Stimulated activated CD8-positive, alpha-beta memory T cell treated with anti-CD3 and anti-CD28 coated beads, Interleukin-12 subunit alpha, Interleukin-12 subunit beta, amount 100 ng/mL, for 24 hours (primary cell): Measurements from ENCODE around the gene ZNHIT1.
A peak's percentile ranks its signal among the peaks of the same experiment; 100 is the strongest.
"Not testable (repeated sequence)": the region's sequence is repeated elsewhere in the genome, so short reads cannot be mapped to it uniquely, and the experiment has no call there.

Source experiments
- DNase-seq: peaks from one replicate; pipeline ENCODE4 v3.0.0-alpha.2; 2020; ENCODE audit errors: extremely low read depth

The ZNHIT1 gene

DNA sequence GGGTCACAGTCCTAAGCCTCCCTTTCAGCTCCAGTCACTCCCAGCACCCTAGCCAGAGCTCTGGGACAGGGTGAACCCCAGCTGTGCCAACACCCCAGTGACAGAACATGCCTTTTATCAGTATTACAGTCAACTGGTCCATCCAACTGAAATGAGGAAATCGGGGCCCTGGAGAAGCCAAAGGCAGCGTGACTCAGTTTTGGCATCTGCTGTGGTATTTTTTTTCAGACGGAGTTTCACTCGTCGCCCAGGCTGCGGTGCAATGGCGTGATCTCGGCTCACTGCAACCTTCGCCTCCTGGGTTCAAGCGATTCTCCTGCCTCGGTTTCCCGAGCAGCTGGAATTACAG, 23.0 kb downstream of the ZNHIT1 start:
- no peak for DNase-seq

DNA sequence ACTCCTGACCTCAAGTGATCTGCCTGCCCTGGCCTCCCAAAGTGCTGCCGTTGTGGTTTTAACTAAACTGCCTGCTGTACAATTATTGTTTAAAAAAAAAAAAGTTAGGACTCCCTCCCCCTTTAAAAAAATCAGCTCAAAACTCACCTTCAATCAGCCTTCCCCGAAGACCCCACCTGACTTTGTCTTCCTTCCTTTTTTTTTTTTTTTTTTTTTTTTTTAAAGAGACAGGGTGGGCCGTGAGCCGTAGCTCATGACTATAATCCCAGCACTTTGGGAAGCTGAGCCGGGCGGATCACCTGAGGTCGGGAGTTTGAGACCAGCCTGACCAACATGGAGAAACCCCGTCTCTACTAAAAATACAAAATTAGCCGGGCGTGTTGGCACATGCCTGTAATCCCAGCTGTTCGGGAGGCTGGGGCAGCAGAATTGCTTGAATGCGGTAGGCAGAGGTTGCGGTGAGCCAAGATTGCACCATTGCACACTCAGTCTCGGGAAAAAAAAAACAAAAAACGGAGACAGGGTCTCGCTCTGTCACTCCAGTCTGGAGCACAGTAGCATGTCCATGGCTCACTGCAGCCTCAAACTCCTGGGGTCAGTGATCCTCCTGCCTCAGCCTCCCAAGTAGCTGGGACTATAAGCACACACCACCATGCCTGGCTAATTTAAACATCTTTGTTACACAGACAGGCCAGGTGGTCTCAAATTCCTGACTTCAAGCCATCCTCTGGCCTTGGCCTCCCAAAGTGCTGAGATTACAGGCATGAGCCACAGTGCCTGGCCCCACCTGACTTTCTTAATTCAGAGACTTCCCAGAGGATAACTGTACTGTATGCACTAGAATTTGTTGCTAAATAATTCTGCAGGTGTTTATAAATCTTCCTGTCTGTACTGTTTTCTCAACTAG, 23.7 kb downstream of the ZNHIT1 start:
- DNase-seq, result no peak

DNA sequence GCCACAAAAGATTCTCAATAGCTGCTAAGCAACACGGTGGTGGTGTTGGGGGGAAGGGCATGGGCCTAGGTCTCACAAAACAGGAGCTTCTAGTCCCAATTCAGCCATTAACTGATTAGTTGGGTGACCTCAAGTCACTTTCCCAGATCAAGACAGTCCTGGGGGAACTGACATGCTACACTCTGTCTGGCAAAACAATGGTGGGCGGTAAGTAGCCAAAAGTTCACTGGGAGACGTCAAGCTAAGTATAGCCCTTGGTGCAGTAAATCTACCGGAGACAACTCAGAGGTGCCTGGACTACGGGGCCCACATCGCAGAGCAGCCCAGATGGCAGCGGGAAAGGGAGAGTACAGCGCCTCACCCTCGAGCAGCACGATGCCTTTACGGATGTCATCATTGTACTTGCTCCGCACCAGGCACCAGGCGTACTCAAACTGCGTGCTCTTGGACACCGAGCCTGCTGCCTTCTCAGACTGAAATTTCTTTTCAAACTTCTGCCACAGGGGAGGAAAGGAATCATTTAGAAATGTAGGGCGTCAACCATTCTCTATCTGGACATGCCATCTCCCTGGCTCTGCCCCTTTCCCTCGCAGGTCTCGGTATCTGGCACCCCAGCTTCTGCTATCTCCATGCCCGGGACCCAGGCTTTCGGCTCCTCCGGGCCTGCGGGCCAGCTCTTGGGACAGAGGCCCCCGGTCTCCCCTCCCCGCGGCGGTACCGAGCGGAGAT, 25.8 kb downstream of the ZNHIT1 start:
- DNase-seq, result no peak

DNA sequence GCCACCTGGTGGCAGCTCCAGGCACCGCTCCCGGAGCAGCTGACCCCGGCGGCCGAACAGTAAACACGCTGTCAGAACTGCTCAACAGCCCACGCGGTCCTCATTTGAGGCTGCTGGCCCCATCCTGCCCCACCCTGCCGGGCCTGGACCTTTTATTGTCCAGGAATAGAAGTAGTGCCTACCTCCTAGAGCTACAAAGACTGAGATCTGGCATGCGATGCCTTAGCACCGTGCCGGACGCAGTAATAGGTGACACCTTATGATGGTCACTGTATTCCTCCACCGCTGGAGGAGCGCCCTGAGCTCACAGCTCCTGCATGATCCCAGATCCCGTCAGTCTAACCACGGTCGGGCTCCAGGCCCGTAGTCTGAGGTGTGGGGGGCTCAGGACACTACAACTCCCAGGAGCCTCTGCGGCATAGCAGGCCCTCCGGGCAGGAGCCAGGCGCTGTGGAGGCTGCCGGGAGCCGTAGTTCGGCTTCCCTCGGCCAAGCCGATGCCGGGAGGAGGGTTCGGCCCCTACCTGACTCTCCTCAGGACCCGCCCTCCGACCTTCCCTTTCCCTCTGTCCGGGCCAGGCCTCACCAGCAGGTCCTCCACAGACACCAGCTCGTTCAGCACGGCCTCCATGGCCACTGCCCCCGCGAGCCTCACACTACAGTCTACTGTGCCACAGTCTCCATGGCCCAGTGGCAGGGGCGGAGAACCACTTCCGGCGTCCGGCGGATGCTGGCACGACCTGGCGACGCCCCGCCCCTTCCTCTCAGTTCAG, 26.6 kb downstream of the ZNHIT1 start, which contains the start of gene FIS1:
TSS of gene FIS1 (minus strand) at position 707 of the 772 bp plus-strand sequence. CDS start at position 630, 77 bp downstream.
- peak; percentile 88 for DNase-seq

DNA sequence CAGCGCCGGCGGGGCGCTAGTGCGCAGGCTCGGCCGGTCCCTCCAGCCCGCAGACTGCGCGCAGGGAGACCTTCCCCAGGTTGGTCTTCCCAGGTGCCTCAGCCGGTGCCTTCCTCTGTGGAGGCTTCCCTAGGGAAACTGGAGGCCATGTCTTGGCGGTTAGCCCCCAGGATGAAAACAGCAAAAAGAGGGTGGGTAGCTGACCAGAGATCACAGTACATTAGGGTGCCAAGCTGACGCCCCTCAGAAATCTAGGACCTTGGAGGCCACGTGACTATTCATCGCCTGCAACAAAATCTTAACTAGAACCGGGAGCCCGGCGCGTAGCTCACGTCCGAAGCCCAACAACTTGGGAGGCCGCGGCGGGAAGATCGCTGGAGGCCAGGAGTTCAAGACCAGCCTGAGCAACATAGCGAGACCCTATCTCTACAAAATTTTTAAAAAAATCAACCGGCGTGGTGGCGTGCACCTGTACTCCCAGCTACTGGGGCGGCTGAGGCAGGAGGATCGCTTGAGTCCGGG, 27.2 kb downstream of the ZNHIT1 start:
- DNase-seq, result no peak

DNA sequence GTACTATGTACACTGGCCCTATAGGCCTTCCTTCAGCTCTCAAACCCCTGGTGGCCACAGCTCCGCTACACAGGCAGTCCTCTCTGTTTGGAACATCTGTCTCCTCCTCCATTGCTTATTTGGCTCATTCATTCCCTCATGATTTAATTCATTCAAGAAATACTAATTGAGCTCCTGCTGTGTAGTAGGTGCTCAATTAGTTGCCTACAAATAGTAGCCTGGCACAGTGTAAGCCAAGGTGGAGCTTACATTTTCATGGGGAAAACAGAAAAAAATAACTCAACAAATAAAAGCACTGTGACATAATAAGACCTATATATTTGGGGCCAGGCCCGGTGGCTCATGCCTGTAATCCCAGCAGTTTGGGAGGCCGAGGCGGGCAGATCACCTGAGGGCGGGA, 30.3 kb downstream of the ZNHIT1 start:
- no peak for DNase-seq

DNA sequence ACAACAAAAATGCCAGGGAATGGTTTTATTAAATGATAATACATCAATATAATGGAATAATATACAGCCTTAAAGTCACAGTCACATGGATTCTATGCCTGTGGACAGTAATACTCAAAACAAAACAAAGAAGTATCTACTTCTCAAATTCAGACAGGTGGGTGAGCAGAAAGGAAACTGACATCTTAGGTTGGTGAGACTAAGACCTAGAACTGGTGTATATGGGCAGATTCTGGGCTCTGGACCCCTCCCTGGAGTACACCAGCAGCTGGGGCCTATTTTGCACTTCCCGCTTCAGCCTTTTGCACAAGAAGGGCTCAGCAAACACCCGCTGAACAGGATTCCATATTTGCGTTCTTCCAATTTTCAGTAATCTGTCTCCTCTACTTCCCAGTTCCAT, 32.4 kb downstream of the ZNHIT1 start:
- DNase-seq, result no peak

DNA sequence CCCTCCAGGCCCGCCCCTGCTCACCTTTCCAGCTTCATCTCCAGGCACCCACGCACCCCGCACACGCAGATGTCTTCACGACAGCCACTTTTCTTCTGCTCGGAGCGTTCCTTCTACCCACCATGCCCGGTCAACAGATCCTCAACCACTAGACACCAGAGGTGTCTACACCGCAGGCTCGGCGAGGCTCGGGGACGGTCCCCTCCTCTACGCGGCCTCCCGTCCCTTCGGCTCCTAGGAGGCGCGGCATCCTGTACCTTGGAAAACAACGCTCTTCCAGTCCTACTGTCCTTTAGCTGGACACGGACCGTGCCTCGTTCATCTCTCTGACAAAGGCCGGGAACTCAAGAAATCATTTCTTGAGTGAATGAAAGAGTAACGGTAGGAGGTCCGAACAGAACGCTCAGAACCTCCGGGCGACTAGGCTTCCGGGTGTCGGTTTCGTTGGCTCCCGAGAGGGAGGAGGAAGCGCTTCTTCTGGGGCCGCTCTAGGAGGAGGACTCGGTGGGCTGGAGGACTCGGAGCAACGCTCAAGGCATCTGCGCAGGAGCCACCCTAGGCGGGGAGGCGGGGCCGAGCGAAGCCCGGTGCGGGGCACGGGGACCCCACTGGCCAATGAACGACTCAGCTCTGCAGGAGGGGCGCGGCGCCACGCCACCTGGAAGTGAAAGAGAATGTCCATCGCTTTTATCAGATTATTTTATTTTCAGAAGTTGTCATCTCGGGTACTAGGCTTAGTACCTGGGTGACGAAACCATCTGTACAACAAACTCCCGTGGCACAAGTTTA, 34.1 kb downstream of the ZNHIT1 start:
- peak; percentile 99 for DNase-seq

DNA sequence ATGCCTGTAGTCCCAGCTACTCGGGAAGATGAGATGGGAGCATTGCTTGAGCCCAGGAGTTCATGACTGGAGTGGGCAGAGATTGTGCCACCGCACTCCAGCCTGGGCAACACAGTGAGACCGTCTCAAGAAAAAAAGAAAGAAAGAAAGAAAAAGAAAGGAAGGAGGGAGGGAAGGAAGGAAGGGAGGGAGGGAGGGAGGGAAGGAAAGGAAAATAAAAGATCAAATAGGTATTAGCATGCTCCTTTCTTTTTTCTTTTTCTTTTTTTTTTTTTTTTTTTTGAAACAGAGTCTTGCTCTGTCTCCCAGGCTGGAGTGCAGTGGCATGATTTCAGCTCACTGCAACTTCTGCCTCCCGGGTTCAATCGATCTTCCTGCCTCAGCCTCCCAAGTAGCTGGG, 35.2 kb downstream of the ZNHIT1 start:
- not testable (repeated sequence) for DNase-seq

DNA sequence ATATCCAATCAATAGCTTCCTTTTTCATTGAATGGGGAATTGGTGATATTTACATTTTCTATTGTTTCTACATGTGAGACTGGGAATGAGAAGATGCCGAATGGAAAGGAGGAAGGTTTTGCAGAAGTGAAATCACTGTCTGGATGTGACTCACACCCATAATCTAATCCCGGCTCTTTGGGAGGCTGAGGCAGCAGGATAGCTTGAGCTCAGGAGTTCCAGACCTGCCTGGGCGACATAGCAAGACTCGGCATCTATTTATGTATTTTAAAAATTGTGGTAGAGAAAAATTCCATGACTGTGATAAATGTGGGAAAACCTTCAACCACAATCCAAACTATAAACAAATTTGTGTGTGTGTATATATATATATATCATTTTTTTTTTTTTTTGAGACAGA, 37.8 kb downstream of the ZNHIT1 start:
- no peak for DNase-seq

DNA sequence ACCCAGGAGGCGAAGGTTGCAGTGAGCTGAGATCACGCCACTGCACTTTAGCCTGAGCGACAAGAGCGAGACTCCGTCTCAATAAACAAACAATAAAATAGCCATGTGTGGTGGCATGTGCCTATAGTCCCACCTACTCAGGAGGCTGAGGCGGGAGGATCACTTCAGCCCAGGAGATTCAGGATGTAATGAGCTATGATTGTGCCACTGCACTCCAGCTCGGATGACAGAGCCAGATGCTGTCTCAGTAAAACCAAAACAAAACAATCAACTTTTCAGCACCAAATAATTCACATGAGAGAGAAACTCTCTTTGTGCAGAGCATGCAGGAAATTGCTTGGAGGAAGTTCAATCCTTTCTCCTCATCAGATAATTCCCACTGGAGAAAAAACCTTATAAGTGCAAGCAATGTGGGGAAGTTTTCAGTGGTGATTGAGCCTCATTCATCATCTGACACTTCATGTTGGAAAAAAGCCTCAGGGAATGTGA, 40.3 kb downstream of the ZNHIT1 start:
- no peak for DNase-seq

DNA sequence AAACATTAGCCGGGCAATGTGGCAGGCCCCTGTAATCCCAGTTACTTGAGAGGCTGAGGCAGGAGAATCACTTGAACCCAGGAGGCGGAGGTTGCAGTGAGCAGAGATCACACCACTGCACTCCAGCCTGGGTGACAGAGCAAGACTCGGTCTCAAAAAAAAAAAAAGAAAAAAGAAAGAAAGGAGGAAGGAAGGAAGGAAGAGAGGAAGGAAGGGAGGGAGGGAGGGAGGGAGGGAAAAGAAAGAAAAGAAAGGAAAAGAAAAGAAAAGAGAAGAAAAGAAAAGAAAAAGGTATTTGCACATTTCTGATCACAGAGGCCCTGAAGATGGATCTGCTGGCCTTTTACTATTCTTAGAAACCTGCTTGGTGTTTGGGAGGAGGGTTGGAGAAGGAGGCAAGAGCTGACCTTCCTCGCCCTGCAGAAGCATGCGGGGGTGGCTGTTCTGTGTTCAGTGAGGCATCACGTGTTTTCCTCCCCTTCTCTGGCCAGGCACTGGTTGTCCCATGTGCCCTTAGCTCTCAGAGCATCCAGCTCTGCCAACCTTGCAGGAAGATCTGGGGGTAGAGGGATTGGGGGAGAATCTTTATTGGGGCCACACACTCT, 46.2 kb downstream of the ZNHIT1 start:
- DNase-seq, result not testable (repeated sequence)

DNA sequence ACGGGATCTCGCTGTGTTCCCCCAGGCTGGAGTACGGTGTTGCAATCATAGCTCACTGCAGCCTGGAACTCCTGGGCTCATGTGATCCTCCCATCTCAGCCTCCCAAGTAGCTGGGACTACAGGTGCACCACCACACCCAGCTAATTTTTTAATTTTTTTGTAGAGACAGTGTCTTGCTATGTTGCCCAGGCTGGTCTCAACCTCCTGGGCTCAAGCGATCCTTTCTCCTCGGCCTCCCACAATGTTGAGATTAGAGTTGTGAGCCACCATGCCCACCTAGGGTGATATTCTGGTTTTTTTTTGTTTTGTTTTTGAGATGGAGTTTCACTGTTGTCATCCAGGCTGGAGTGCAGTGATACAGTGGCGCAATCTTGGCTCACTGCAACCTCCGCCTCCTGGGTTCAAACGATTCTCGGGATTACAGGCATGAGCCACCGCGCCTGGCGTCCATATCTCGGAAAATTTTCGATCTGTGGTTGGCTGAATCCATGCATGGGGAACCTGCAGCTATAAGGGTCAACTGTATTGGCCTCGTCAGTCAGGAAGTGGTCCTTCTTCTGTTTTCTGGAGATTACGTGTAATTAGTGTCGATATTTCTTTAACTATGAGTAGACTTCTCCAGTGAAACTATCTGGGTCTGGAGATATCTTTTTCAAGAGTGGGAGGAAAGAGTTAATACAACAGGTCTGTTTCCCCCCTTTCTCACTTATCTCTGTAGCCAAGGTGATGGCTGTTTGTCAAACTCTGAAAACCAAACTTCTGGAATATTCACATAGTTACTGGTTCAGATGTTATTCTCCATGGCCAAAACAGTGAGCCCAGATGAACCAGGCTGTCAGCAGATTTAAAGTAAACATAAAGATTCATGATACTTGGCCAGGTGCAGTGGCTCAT, 47.9 kb downstream of the ZNHIT1 start:
- DNase-seq, result no peak

DNA sequence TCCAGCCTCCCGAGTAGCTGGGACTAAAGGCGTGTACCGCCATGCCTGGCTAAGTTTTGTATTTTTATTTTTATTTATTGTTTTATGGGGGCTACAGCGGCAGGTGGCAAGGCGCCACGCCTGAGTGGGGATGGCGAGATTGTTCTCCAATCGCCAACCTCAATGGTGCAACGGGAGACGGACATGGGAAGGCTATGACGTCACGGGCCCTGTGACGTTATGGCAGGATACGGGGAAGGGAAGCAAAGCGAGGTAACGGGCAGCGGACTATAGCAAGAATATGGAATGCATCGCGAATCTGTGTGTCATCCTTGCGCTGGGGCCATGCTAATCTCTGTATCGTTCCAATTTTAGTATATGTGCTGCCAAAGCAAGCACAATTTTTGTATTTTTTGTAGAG, 51.7 kb downstream of the ZNHIT1 start:
- DNase-seq, result no peak

DNA sequence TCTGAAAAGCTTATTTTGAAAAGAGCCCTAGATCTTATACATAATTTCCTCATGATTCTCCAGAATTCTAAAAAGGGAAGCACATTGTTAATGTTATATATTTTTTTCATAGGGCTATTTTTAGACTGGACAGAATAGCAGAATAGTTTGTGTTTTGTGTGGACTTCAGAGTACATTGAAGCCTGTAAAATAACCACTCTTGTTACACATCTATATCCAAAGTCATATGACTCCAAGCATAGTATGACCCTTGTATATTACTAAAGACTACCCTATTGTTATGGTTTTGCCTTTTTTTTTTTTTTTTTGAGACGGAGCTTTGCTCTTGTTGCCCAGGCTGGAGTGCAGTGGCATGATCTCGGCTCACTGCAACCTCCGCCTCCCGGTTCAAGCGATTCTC, 53.1 kb downstream of the ZNHIT1 start:
- DNase-seq, result no peak

DNA sequence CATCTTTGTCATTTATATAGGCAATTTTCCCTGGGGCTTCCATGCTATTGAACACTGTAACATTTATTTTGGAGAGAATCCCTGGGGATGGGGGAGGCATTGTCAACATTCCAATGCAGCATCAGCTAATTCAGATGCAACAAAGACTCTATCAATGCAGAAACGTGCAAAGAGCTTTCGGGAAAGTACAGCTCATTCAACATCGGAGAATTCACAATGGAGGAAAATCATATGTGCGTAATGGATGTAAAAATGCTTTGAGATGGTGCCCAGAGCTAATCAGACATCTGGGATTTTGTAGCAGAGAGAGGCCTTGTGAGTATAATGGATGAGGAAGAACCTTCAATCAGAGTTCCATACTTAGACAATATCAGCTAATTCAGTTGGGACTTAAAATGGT, 55.2 kb downstream of the ZNHIT1 start:
- DNase-seq, result no peak
